Measurements from ENCODE around the gene PPAN.

The PPAN gene

DNA sequence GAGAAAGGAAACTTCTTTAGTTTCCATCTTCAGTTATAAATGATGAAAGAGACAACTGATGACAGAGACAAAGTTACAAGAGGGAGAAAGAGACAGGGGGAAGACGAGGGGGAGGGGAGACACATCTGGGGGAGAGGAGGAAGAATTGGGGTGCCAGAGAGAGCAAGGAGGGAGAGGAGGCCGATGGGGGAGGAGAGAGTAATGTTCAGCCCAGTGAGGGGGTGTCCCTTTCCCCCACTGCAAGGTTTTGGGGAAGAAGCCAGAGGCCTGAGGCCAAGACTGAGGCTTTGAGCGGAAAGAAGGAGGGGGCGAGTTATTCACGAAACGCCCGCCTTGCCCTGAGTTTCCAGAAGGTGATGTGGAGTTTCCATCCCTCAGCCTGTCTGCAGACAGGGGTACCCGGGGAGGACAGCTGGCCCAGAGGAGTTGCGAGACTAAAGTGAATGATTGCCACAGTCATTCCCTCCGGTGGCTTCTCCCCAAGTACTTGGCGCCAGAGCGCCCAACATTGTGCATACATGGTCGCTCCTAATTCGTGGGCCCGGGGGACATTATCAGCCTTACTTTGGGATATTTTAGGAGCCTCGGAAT is 558 bp upstream of the PPAN start (continued):
- no peak for TF ChIP-seq ZBTB44 (tag by site-specific recombination; IDR thresholded peaks at IDR 0.05)
- no peak for TF ChIP-seq ELK4 (IDR thresholded peaks at IDR 0.05; ENCODE audit: borderline replicate concordance, low read depth, low read length)
- no peak for TF ChIP-seq KLF16 (tag by site-specific recombination; IDR thresholded peaks at IDR 0.05)
- peak; percentile 50; the same call in 1 of the 2 replicates for TF ChIP-seq ZNF184 (tag by site-specific recombination; IDR thresholded peaks at IDR 0.05)
- TF ChIP-seq, protein P1, sequence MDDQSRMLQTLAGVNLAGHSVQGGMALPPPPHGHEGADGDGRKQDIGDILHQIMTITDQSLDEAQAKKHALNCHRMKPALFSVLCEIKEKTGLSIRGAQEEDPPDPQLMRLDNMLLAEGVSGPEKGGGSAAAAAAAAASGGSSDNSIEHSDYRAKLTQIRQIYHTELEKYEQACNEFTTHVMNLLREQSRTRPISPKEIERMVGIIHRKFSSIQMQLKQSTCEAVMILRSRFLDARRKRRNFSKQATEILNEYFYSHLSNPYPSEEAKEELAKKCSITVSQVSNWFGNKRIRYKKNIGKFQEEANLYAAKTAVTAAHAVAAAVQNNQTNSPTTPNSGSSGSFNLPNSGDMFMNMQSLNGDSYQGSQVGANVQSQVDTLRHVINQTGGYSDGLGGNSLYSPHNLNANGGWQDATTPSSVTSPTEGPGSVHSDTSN (CRISPR knock-in tag; IDR thresholded peaks at IDR 0.05): 0 out of 2 replicates have a peak, but pooled peaks have one; percentile 6

- POLR2A ChIA-PET: interaction anchor here (2.1 kb wide), 1 partner anchor 11 kb away, joined by 26 read pairs; no protein-coding TSS in a partner anchor
- peak overlapping the region; percentile 65; the same call in 1 of the 2 replicates for H3K27ac ChIP-seq (ENCODE audit: extremely low read depth, low read depth, low read length)
- CTCF ChIA-PET: interaction anchor here (0.9 to 1.8 kb wide), 5 partner anchors 7 to 177 kb away, joined by 3 to 7 read pairs (median 4); no protein-coding TSS in a partner anchor
These were observed 1.1 kb downstream of the PPAN start for GRCh38 chr19:10107254-10107653.

DNA sequence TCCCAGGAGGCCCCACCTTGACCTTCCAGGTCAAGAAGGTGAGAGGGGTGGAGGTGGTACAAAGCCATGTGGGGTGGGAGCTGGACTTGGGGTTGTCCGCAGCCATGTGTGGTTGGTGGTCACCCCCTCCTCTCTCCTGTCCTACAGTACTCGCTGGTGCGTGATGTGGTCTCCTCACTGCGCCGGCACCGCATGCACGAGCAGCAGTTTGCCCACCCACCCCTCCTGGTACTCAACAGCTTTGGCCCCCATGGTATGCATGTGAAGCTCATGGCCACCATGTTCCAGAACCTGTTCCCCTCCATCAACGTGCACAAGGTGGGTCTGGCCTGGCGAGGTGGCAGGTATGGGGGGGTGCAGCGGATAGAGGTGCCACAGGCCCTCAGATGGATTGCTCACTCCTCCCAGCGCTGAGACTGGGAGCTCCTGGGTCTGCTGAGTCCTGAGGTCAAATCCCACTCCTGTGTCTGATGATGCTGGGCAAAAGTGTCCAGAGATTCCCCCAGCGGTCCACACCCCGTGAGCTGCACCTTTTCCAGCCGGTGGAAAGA is 1.7 kb downstream of the PPAN start:
- no peak overlapping the region for H3K27ac ChIP-seq (ENCODE audit: extremely low read depth, low read depth, low read length)
- CTCF ChIA-PET: interaction anchor here (0.9 to 1.8 kb wide), 6 partner anchors 8 to 177 kb away, joined by 3 to 7 read pairs (median 4); no protein-coding TSS in a partner anchor
- H3K4me3 ChIP-seq (ENCODE audit: low read depth, low read length): no peak overlapping the region
- H3K9me3 ChIP-seq (ENCODE audit: control insufficient read depth, insufficient read depth, low read depth, low read length): no peaks in the 10 kb centered on the region
- POLR2A ChIA-PET: interaction anchor here (0.7 to 1.0 kb wide), 3 partner anchors 9 to 341 kb away, joined by 3 to 5 read pairs (median 4); no protein-coding TSS in a partner anchor
- H3K4me1 ChIP-seq (ENCODE audit: control insufficient read depth, insufficient read depth, low read length): no peaks in the 10 kb centered on the region
- TF ChIP-seq REPIN1 (tag by site-specific recombination; IDR thresholded peaks at IDR 0.05; ENCODE audit: low read depth): no peak
- no peak for TF ChIP-seq ZNF24 (tag by site-specific recombination; IDR thresholded peaks at IDR 0.05)
- TF ChIP-seq ZNF658 (tag by site-specific recombination; IDR thresholded peaks at IDR 0.05): no peak
- no peak for TF ChIP-seq ZNF610 (tag by site-specific recombination; IDR thresholded peaks at IDR 0.05; ENCODE audit: borderline replicate concordance)
- TF ChIP-seq ZNF175 (tag by site-specific recombination; IDR thresholded peaks at IDR 0.05): no peak
- H3K36me3 ChIP-seq (ENCODE audit: control insufficient read depth in 2 of 2, insufficient read depth in 1 of 2, low read length in 2 of 2): peaks cover 14 to 52% of the 10 kb centered on the region in 2 experiments; a peak in 2 of 3 replicates

More at GRCh38 chr19:10107254-10107653, 1.1 kb downstream of the PPAN start:
- no peaks in the 10 kb centered on the region for H3K4me1 ChIP-seq (ENCODE audit: control insufficient read depth, insufficient read depth, low read length)
- H3K9me3 ChIP-seq (ENCODE audit: control insufficient read depth, insufficient read depth, low read depth, low read length): no peaks in the 10 kb centered on the region
- H3K4me3 ChIP-seq (ENCODE audit: low read depth, low read length): peak overlapping the region; percentile 93
- H3K36me3 ChIP-seq (ENCODE audit: control insufficient read depth in 2 of 2, insufficient read depth in 1 of 2, low read length in 2 of 2): peaks cover 14 to 51% of the 10 kb centered on the region in 2 experiments; a peak in 2 of 3 replicates
- TF ChIP-seq REST (tag by site-specific recombination; IDR thresholded peaks at IDR 0.05) (no peak), MEIS1 (CRISPR knock-in tag; IDR thresholded peaks at IDR 0.05; ENCODE audit: borderline replicate concordance) (no peak), ZNF341 (tag by site-specific recombination; IDR thresholded peaks at IDR 0.05; ENCODE audit: low read depth) (no peak), ZNF19 (tag by site-specific recombination; IDR thresholded peaks at IDR 0.05; ENCODE audit: low read depth) (no peak), ZSCAN16 (tag by site-specific recombination; IDR thresholded peaks at IDR 0.05) (no peak), ZNF624 (tag by site-specific recombination; IDR thresholded peaks at IDR 0.05) (no peak)
